Erythroblast (primary cell): ENCODE measurements around the gene FMN1.

Experiments
- DNase-seq, 2 experiments: peaks; one replicate each; lab custom pipeline; 2025; lab: John Stamatoyannopoulos, UW
- GATA1 ChIP-seq: IDR thresholded peaks from 2 replicates; pipeline ENCODE4 v1.6.1; 2011; ENCODE audit warnings: low read depth, mild to moderate bottlenecking, control low read depth, low read length, moderate library complexity
- POLR2A ChIP-seq: IDR thresholded peaks from 2 replicates; pipeline ENCODE4 v1.6.1; 2011; ENCODE audit warnings: mild to moderate bottlenecking, low read length

Gene FMN1

DNA sequence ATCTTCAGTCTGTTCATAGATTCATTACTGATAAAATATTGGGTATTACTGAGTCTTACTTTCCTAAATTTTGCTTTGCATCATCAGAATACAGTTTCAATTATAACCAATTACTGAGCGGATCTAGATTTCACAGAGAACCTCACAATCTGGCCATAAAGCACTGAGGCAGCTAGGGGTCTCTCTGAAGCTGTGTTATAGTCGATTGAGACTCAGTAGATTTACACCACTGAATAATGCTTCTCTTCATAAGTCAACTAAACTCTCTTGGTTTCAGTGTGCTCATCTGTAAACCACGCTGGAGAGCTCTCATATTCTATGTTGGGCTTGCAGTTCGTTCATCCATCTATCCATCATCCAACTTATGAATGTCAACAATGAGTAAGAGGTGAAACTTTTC lies 296.1 kb downstream of the FMN1 start:
- no peak for DNase-seq
- TF ChIP-seq GATA1 (no peak), POLR2A (no peak)

DNA sequence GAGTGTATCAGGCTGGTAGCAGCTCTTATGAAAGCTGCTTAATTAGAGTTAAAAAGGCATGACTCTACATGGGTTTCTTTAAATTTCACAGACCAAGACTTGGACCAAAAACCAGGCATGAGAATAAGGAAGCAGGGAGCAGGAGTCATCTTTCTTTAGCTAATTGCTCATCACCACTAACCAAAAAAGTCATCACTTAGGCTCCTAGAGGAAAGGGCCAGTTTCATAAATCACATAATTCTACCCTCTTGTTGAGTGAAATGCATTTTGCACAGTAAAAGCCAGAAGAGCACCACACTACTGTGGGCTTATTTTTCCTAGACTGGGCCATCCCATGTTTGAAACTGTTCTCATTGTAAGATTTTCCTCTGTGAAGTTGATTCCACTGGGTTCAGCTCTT lies 301.1 kb downstream of the FMN1 start:
- TF ChIP-seq POLR2A (no peak), GATA1 (no peak)
- DNase-seq = no peak

DNA sequence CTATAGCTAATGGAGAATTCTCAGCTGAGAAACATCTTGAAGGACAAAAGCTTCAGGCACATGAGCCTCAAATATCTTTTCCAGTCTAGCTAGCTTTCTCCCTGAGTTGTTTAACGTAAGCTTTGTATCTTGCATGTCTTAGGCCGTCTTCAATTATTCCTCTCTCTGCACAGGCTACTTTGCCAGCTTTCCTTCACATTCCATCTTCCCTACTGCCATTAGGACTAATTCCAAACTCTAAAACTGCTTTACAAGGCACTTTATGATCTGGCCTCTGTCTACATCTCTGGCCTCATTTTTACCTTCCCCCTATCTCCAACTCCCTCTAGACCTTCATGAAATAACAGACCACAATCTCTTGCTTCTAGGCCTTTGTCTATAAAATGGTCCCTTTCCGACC lies 305.3 kb downstream of the FMN1 start:
- TF ChIP-seq POLR2A (no peak), GATA1 (no peak)
- no peak for DNase-seq

DNA sequence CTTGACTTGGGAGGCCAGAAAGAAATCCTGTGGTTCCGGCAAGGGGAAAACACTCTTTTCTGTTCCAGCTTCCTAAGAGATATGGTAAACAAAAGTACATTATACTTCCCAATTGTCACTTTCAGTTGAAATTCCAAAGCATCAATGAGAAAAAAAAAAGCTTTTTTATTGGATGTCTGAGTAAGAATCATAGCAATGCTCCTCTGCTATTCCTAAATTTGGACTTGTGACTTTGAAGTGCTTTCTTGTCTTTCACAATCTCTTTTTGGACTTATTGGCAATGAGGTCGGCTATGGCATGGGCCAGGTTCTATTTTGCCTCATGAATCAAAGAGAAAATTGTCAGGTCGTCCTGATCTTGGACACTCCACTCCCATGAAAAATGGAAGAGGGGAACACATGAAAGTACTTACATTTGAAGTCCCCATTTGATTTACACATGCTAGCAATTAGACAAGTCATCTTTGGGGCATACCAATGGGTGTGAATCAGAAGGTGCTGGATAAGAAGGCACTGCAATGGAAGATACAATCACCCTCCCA lies 306.2 kb downstream of the FMN1 start:
- no peak for DNase-seq
- no peak for TF ChIP-seq POLR2A
- no peak for TF ChIP-seq GATA1

DNA sequence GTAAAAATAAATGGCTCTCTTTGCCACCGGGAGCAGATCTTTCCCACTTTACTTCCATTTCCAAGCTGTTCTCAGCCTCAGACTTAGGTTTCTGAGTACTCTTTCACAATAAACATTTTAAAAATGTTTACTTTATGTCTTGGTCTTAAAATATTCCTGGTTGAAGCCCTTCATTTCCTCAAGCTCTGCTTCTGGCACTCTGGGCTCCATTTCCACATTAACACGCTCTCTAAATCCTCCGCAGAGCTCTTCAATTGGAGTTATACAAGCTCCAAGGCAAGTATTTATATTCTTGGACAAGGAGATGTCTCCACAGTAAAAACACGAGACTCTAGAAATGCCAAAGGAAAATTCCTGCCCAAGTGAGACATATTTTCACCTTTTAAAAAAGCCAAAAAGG lies 307.4 kb downstream of the FMN1 start:
- no peak for TF ChIP-seq POLR2A
- TF ChIP-seq GATA1 = no peak
- no peak for DNase-seq

DNA sequence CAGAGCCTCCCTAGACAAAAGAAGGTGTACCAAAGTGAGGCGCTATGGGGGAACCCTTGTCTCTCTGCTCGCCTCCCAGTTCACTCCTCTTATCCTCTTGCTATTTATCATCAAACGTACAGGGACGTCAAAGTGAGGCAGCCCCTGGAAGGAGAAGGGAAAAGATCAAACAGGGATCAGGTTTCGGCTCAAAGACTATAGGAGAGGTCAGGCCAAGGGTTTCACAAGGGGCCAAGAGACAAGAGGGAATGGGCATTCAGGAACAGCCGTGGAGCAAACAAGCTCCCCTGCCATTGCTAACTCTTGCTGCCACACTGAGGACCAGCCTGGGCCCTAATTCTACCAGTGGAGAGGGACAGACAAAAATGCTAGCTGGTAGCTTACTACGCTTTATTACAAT lies 308.1 kb downstream of the FMN1 start:
- TF ChIP-seq POLR2A (no peak), GATA1 (no peak)
- DNase-seq = no peak

DNA sequence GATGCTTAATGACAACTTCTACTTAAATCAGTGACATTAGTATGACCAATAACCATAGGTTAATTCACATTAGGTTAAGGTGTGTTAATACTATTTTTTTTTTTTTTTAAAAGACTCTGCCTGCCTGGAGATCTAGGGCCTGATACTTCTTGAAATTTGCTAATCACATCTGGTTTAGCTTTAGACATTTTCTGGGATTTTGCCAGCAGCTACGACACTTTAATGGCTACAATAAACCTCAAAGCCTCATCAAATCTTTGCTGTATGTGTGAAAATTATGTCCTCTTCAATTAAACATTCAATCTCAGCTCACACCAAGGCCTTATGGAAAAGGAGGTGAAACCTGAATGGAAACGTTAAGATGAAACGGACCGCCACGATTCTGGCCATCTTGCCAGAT lies 308.8 kb downstream of the FMN1 start:
- no peak for DNase-seq

DNA sequence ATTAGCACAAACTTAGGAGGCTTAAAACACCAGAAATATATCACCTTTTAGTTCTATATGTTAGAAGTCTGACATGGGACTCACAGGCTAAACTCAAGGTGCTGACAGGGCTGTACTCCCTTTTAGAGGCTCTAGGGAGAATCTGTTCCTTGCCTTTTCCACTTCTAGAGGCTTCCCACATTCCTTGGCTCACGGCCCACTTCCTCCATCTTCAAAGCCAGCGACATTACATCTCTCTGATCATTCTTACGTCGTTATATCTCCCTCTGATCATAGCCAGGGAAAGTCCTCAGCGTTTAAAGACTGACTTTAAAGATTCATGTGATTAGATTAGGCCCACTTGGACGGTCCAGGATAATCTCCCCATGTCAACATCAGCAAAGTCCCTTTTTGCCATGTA lies 310.4 kb downstream of the FMN1 start:
- no peak for DNase-seq
- TF ChIP-seq GATA1 (no peak), POLR2A (no peak)

More for the DNA sequence above, 308.8 kb downstream of the FMN1 start:
- TF ChIP-seq GATA1 = no peak
- no peak for TF ChIP-seq POLR2A

DNA sequence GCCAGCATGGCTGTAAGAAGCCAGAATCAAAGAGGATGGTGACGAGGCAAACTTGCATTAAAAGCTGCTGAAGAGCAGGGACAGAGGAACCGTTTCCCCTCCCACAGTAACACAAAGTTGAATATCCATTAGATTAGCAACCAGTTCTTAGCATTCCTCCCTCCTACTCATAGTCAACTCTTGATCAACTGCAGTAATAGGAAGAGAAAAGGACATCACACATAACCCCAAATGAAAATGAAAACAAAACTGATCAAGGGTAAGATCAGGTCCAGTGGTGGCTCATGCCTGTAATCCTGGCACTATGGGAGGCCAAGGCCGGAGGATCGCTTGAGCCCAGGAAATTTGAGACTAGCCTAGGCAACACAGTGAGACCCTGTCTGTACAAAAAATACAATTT lies 311.6 kb downstream of the FMN1 start:
- no peak for DNase-seq

DNA sequence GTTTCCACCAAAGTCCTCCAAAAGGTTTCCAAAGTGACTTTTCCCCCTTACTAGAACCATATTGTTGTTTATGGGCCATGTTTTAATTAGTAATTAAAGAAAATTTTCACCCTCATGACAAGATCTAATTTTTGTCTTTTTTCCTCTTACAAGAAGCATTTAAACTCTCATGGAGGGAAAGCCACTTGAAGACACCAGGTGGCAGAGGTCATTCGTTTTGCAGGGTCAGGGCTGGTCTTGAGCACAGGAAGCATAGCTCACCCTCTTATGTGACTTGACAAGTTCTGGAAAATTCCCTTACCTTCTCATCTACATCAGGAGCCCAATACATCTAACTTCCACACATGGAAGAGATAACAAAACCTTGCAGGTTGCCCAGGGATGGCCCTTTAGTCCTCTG lies 313.0 kb downstream of the FMN1 start:
- no peak for TF ChIP-seq GATA1
- no peak for TF ChIP-seq POLR2A
- DNase-seq = no peak

More for the DNA sequence above, 311.6 kb downstream of the FMN1 start:
- TF ChIP-seq GATA1 (no peak), POLR2A (no peak)

DNA sequence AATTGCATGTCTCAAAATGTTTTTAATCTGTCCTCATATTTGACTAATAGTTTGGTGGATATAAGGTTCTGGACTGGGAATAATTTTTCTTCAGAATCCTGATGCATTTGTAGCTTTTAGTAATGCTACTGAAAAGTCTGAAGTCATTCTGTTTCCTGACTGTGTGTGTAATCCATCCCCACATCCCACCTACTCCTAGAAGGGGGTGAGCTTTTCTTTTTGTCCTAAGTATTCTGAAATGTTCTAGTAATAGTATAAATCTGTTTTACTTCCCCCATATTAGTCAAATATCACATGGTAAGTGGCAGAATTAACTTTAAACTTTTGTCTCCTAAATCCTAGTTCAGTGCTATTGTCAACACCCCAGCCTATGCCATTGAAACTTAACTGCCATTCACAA lies 313.9 kb downstream of the FMN1 start:
- TF ChIP-seq GATA1 (no peak), POLR2A (no peak)
- no peak for DNase-seq

DNA sequence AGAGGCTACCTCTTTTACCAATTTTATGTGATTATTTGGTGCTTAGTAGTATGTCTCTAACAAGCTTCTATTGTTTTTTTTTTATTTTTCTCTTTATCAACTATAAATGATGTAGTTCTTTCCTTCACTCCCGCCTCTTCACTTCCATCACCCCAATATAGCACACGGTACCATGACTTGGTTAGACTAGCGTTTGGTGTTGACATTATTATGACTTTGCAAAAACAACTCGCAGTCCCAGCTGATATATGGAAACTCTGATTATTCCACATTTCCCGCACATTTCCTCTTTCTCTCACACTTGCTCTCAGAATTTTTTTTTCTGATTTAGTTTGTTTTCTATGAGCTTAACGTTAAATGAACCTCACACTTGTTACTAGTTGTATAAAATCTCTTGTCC lies 314.5 kb downstream of the FMN1 start:
- TF ChIP-seq GATA1 (no peak), POLR2A (no peak)
- no peak for DNase-seq

DNA sequence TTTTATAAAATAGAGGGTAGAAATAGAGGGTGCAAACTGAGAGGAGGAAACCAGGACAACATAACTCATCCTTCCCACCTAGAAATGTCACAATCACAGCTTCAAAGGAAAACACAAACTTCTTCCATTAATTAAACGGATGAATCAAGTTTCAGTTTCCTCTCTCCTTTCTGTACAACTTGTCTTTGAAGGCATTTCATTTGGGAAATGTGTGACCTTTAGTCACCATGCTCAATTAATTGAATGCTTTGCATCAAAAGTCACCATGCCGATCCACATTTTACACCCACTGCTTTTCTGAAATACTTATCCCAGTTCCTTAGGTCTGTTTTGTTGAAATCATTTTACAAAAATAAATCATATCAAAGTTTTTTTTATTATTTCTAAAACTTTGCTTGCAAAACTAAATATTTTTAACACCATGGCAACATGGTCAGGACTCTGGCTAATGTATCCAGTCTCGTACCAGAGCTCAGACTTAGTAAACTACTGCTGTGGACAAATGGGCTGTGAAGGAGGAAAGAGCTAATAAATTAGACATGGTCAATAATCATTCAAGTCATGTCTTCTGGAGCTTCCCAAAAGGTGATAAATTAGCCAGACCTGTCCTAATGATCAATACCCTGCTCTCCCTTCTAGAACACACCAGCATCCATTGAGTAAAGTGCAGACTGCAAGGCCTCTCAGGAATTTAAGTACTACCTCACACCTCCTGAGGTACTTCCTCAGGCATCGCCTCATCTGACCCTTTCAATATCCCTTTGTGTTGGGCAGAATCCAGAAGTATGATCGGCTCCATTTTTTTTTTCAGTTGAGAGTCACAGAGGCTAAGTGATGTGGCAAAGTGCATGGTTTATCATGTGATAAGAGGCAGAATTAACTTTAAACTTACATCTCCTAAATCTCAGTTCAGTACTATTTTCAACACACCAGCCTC lies 315.4 kb downstream of the FMN1 start:
- no peak for TF ChIP-seq POLR2A
- no peak for TF ChIP-seq GATA1
- DNase-seq = no peak

DNA sequence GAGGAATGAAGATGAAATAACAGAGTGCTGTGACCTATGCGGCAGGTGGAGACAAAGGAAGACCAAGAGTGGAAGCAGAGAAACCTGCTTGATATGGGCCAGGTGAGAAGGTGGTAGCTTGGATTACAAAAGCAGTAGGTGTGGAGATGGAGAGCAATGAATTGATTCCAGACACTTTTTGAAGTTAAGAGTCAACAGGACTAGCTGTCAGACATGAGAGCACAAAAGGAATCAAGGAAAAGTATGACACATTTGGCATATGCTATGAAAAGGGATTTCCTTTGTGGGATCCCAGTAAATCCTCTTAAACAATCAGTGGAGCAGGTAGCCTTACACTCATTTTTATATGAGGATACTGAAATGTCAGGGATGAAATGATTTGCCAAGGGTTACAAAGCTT lies 316.2 kb downstream of the FMN1 start:
- no peak for TF ChIP-seq POLR2A
- no peak for TF ChIP-seq GATA1
- no peak for DNase-seq

DNA sequence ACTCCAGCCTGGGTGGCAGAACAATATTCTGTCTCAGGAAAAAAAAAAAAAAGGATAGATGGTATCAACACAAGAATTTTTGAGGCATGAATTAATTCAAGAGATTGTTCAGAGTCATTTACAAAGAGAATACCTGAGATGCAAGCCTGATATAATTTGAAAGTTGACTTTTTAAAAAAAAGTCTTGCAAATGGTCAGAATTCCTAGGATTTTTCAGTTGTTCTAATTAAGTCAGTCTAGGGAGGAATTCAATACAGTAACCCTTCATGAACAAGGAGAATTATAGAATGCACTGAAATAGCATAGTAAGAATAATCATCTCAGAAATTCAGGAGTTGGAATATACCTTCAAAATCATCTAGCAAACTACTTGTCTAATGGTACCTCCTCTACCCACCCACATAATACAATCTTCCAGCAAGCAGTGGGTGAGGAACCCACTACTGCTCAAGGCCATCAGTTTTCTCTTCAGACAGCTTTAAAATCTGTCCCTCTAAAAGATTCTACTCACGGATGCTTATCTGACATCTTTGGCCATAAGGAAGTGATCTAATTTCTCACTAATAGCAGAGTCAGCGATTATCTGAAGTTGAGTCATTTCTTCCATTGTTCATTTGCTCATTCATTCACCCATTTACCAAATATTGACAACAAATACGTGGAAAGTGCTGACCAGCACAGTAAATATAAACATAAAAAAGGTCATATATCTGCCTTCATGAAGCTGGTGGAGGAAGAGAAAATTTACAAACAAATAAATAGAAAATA lies 317.1 kb downstream of the FMN1 start:
- TF ChIP-seq GATA1 = no peak
- no peak for TF ChIP-seq POLR2A
- DNase-seq = no peak
